Measurements from ENCODE around the gene HNF4A. TPM values are rescaled to one million over a fixed set of nuclear protein-coding genes. Genes with fewer than 3 reads are reported as not detected.

The HNF4A gene
- total RNA-seq, 2 donors from 2014 or later, result 28.3 to 28.5 TPM

DNA sequence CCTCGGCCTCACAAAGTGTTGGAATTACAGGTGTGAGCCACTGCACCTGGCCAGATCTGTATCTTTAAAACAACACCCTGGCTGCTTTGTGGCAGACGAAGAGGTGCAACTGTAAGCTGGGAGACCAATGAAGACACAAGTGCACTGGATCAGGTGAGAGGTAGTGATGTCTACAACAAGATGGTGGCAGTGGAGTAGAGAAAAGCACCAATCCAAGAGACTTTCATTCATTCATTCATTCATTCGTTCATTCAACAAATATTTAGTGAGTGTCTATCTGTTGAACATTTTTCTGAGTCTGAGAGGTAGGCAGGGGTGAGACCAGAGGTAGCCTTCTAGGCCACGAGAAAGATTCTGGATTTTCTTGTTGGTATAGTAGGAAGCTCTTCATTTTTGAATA lies 83.3 kb downstream of the HNF4A start:
- no peak for DNase-seq
- WGBS, 2 donors, result 31 to 52% methylated on average over 4 of the region's 4 CpGs
- TF ChIP-seq, protein P1, sequence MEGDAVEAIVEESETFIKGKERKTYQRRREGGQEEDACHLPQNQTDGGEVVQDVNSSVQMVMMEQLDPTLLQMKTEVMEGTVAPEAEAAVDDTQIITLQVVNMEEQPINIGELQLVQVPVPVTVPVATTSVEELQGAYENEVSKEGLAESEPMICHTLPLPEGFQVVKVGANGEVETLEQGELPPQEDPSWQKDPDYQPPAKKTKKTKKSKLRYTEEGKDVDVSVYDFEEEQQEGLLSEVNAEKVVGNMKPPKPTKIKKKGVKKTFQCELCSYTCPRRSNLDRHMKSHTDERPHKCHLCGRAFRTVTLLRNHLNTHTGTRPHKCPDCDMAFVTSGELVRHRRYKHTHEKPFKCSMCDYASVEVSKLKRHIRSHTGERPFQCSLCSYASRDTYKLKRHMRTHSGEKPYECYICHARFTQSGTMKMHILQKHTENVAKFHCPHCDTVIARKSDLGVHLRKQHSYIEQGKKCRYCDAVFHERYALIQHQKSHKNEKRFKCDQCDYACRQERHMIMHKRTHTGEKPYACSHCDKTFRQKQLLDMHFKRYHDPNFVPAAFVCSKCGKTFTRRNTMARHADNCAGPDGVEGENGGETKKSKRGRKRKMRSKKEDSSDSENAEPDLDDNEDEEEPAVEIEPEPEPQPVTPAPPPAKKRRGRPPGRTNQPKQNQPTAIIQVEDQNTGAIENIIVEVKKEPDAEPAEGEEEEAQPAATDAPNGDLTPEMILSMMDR (IDR thresholded peaks at IDR 0.05), result no peak
- no peak for TF ChIP-seq POLR2A (IDR thresholded peaks at IDR 0.05)

DNA sequence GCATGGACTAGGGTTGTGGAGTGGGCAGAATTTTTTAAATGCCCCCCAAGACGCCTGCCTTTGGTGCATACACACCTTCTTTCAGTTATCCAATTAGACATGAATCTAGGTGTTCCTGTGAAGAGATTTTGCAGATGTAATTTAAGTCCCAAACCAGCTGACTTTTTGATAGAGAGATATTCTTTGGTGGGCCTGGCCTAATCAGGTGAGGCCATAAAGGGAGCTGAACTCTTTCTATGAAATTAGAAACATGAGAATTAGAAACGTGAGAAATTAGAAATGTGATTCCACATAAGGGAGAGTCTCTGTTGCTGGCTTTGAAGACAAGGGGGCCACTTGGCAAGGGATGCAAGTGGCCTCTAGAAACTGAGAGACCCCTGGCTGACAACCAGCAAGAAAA lies 83.8 kb downstream of the HNF4A start:
- intact Hi-C loops (cut with DNase I), result no loop called here
- ATAC-seq (no peak), DNase-seq (no peak)
- H3K36me3 ChIP-seq (replicated peaks in 1 of 2; ENCODE audit: insufficient read depth in 1 of 2, low read depth in 2 of 2), result no peaks in the 10 kb centered on the region
- peaks cover 5% of the 10 kb centered on the region for H3K4me1 ChIP-seq
- no peaks in the 10 kb centered on the region for H3K9me3 ChIP-seq
- no peak overlapping the region for H3K4me3 ChIP-seq
- no peak overlapping the region for H3K27ac ChIP-seq
- H3K27me3 ChIP-seq, result no peaks in the 10 kb centered on the region
- TF ChIP-seq, protein P1 (IDR thresholded peaks at IDR 0.05), result no peak
- TF ChIP-seq POLR2A (IDR thresholded peaks at IDR 0.05), result no peak
- WGBS, 2 donors, result 56 to 63% methylated on average over 2 of the region's 2 CpGs

More for the DNA sequence above, 83.3 kb downstream of the HNF4A start:
- H3K27me3 ChIP-seq, result no peaks in the 10 kb centered on the region
- intact Hi-C loops (cut with DNase I), result no loop called here
- peaks cover 10% of the 10 kb centered on the region for H3K4me1 ChIP-seq
- no peaks in the 10 kb centered on the region for H3K9me3 ChIP-seq
- ATAC-seq, result no peak
- no peak overlapping the region for H3K4me3 ChIP-seq
- no peak overlapping the region for H3K27ac ChIP-seq
- H3K36me3 ChIP-seq (replicated peaks in 1 of 2; ENCODE audit: insufficient read depth in 1 of 2, low read depth in 2 of 2), result no peaks in the 10 kb centered on the region

DNA sequence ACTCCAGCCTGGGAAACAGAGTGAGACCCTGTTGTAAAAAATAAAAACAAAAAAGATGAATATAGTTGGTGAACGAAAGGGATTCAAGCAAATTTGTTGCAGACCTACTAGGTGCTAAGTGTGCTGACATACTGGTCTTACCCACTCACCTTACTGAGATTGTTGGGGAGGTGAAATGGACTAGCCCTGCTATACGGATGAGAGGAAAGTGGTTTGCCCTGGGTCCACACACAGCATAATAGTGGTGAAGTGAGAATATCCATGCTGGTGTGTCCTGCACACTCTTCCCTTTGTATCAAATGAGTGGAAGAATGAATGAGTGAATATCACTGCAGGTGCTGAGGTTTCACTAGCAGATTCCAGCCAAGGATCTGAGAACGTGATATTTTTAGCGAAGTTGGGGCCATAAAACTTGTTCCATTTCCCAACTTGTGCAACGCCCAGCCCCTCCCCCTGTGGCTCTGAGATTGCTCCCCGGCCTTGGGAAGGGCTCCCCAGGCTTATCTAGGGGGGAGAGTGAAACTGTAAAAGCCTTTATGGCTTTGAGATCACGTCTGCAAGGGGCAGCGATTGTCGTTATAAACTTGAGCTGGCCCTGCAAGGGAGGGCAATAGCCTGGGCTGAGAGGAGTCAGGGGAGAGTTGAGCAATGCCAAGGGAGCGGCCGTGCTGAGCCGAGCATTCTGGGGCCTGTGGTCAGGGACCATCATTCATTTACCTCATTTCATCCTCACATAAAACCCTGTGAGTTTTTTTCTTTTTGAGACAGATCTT lies 87.0 kb downstream of the HNF4A start:
- 26 to 33% methylated on average over 12 of the region's 12 CpGs for WGBS, 2 donors
- no peak overlapping the region for H3K27ac ChIP-seq
- H3K36me3 ChIP-seq (replicated peaks in 1 of 2; ENCODE audit: insufficient read depth in 1 of 2, low read depth in 2 of 2), result no peaks in the 10 kb centered on the region
- H3K4me3 ChIP-seq, result no peak overlapping the region
- no peaks in the 10 kb centered on the region for H3K27me3 ChIP-seq
- TF ChIP-seq, protein P1 (IDR thresholded peaks at IDR 0.05), result no peak
- TF ChIP-seq POLR2A (IDR thresholded peaks at IDR 0.05), result no peak
- ATAC-seq (no peak), DNase-seq (peak in 2 of 4 donors; percentile 18 to 37)
- H3K4me1 ChIP-seq, result no peaks in the 10 kb centered on the region
- no peaks in the 10 kb centered on the region for H3K9me3 ChIP-seq
- intact Hi-C loops (cut with DNase I), result no loop called here

DNA sequence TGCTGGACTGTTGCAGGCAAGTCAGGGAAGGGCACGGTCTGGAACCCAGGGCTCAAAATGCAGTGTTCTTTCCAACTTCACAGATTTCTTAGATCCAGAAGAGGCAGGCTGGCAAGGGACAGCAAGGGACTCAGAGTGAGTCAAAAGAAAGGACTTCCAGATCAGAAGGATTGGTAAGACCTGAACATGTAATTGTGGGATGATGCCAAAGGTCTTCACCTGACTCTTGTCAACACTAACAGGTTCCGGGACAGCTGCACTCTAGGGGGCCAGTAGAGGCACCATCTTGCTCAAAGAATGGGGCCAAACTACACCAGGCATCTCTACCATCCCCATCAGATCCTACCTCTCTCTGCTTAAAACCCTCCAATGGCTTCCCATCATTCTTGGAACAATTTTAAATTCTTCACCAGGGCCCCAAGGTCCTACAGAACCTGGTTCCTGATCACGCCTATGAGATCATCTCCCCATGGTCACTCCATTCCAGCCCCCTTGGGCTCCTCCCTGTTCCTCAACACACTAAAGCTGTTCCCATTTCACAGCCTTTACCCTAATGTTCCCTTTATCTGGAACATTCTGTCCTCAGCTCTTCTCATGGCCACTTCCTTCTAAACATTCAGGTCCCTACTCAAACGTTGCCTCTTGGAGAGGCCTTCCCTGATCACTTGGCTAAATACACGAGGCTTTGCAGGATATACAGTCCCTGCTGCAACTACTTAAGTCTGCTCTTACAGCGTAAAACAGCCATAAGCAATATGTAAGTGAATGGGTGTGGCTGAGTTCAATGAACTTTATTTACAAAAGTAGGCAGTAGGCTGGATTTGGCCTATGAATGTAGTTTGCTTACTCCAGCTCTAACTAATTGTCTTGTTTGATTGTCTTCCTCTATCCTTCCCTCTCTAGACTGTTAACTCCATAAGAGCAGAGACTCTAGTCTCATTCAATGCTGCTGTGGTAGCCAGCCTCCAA lies 90.5 kb downstream of the HNF4A start:
- ATAC-seq, result no peak
- Histone ChIP-seq H3K36me3 (replicated peaks in 1 of 2; ENCODE audit: insufficient read depth in 1 of 2, low read depth in 2 of 2) (no peaks in the 10 kb centered on the region), H3K4me3 (no peak overlapping the region), H3K27ac (no peak overlapping the region), H3K9me3 (no peaks in the 10 kb centered on the region), H3K27me3 (no peaks in the 10 kb centered on the region), H3K4me1 (no peaks in the 10 kb centered on the region)
- no peak for DNase-seq
- 69 to 76% methylated on average over 6 of the region's 6 CpGs for WGBS, 2 donors
- intact Hi-C loops (cut with DNase I), result no loop called here
- TF ChIP-seq, protein P1 (IDR thresholded peaks at IDR 0.05), result no peak
- TF ChIP-seq POLR2A (IDR thresholded peaks at IDR 0.05), result no peak

All from body of pancreas (tissue), 4 donors.